Glomerular visceral epithelial cell (primary cell): Measurements from ENCODE around the gene STK11IP.

Experiments used
- DNase-seq: peaks from one replicate; pipeline ENCODE4 v3.0.0-alpha.2; 2016; ENCODE audit errors: extremely low spot score

STK11IP gene

DNA sequence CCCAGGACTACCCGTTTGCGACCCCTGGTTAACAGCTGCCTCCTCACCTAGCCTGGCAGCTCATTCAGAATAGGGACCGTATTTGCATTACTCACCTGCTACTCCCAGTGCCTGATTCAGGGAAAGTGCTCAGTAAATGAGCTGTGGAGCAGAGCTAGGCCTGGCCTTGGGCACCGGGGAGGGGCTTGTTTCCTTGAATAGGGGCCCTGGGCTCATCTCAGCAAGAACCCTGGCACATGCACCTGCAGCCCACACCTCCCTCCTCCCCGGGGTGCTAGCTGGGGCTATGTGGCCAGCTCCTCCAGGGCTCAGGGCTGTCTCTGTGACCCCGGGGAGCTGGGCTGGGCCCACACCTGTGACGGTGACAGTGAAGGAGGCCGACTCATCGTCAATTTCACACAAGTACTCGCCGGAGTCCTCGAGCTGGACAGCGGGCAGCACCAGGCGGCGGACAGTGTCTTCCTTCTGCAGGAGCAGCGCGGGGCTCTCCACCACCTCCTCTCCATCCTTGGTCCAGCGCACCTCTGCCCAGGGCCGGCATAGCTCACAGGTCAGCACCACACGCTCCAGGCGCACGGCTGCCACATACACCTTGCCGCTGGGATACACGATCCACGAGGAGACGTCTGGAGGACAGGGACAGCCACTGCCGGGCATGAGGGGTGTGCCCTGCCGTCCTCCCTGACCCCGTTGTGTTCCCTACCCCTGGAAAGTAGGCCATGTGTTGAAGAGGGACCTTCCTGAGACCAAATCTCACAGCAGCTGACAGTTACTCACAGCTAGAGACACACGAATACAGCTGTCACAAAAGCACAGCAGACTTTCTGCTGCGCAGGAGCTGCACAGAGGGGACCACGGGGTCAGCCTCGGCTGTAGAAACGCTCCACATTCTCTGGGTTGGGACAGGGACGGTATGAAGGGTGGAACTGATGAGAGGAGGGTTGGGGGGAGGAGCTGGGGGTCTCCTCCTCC is 35.3 kb upstream of the STK11IP start:
- DNase-seq: no peak

DNA sequence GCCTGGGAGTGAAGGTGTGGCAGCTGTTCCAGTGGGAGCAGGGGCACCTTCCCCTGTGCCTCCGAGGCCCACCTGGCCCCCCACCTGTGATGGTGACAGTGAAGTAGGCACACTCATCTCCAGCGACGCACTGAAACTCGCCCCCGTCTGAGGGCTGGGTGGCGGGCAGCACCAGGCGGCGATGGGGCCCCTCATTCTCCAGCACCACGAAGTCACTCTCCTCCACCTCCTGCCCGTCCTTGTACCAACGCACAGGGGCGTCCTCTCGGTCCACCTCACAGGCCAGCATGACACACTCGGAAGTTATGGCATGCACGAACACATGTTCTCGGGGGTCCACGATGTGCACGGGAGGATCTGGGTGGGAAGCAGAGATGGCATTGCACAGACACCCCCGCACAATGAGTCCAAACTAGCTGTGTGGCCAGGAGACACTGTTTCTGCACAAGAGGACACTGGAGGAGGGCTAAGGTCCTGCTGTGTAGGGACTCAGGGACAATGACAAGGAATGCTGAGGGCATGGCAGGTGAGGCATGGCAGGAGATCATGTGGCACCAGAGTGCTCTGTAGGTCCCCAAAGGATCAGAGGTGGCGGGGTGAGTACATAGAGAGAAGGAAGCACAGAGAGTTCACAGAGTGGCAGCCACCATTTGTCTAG is 34.3 kb upstream of the STK11IP start:
- no peak for DNase-seq

DNA sequence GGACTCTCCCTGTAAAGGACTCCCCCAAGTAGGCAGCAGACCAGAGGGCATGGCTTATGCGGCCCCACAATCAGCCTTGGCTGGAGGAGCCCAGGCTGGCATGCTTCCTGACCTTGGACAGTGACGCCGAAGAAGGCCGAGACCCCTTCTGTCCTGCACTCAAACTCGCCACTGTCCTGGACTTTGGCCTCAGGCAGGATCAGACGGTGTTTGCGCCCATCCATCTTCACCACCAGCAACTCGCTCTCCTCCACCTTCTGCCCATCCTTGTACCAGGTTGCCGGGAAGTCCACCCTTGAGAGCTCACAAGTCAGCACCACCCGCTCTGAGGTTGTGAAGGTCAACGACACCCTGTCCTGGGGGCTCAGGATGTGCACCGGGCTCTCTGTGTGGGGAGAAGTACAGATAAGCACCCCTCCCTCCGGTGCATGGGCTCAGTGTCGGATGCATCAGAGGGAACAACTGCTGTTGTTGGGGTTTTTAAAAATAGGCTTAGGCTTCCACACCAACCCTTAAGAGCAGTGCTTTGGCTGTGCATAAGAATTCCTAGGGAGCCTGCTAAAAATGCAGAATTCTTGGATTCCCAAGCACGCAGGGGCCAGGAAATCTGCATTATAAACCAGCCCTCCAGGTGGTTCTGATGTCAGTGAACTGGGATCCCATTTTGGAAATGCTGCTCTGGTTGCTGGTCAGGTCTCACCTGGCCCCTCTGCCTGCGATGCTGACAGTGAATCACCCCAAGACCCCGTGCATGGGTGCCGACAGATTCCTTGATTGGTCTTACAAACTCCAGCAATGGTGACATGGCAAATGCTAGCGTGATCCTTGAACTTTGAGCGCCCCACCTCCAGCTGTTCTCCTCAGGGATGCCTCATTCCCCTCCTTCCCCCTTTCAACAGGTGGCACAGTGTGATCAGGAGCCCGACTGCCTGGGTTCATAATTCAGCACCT is 32.3 kb upstream of the STK11IP start:
- DNase-seq: no peak

GRCh38 chr2:219566640-219567039 is 31.0 kb upstream of the STK11IP start:
- no peak for DNase-seq

- no peak for DNase-seq
These were observed 30.5 kb upstream of the STK11IP start for GRCh38 chr2:219567131-219567530.

DNA sequence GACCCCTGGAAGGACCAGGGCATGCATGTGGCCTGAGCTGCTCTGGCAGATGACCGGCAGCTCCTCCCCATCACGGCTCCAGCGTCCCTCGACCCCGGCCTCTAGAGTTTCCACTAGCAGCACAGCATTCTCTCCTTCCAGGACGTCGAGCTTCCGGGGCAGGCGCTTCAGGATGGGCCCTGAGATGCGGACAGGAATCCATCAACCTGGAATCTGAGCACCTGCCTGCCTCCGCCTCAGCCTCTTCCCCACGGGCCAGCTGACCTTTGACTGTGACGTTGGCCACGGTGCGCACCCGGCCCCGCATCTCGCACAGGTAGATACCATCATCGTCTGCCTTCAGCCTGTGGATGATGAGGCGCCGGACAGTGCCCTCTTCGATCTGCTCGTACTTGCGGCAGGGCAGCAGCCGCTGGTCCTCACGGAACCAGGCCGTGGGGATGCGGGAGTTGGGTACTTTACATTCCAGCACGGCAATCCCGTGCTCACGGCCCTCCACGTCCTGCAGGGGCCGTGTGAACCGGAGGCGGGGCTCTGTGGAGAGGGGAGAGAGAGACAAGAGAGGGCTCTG is 29.8 kb upstream of the STK11IP start:
- no peak for DNase-seq

DNA sequence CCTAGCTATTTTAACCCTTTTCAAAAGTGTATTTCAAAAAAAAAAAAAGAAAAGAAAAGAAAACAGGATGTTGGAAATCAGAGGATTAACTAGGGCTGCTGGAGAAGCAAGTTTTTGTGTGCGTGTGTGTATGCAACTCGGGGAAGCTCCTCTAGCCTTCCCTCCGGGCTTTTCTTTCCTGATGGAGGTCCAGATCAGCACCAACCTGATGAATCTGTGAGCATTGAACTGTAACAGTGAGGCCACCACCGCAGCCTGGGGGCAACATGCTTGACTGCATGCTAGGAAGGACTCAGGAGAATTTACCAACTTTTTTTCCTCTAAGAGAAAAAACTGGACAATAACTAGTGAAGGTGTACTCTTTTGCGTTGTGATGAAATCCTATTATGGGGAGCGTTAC is 28.6 kb upstream of the STK11IP start:
- DNase-seq: peak; percentile 82

- DNase-seq: no peak
These were observed 28.0 kb upstream of the STK11IP start for GRCh38 chr2:219569635-219570034.

DNA sequence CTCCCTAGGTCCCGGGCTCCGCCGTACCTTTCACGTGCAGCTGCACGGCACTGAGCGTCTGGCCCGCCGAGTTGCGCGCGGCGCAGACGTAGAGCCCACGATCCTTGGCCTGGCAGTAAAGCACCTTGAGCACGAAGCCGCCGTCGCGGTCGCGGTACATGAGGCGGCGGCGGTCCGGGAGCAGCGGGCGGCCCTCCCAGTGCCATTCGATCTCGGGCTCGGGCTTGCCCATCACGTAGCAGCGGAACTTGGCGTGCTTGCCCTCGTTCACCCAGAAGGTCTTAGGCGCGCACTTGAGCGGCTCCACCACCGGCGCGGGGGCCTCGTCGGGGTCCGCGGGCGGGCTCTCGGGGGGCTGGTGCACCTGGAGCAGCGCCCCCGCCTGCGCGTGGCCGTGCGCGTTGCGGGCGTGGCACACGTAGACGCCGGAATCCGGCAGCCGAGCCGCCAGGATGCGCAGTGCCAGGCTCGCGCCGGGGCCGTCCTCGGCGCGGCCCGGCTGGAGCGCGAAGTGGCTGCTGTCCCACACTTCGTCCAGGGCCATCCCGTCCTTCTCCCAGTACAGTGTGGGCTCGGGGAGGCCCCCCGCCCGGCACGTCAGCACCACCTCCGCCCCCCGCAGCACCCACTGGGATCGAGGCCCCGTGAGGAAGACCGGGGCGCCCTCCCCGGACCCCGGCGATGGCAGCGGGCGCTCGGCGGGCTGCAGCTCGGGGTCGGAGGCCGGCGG is 27.3 kb upstream of the STK11IP start:
- DNase-seq: peak; percentile 45

DNA sequence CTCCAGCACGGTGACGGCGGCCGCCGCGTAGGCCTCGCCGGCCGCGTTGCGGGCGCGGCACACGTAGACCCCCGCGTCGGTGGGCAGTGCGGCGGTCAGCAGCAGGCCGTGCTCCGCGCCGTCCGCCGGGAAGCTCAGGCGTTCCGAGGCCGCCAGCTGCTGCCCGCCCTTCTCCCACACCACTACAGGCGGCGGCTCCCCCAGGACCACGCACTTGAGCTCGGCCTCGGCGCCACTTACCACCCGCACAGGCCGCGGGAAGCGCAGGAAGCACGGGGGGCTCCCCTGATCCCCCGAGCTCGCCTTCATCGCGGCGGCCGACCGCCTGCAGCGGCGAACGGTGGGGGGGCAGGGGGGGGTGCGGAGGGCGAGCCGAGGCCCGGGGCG is 26.7 kb upstream of the STK11IP start:
- DNase-seq: peak; percentile 21

- DNase-seq: peak; percentile 83
These were observed 26.1 kb upstream of the STK11IP start, which contains the start of gene OBSL1 for GRCh38 chr2:219571311-219572236. OBSL1 (minus strand) TSS chr2:219571539; CDS start chr2:219571232, 307 bp downstream.

GRCh38 chr2:219572237-219573001 is 25.2 kb upstream of the STK11IP start, which contains the start of gene INHA:
INHA (plus strand) TSS chr2:219572310; CDS start chr2:219572375, 65 bp downstream.
- DNase-seq: no peak

- no peak for DNase-seq
These were observed 24.5 kb upstream of the STK11IP start for GRCh38 chr2:219573166-219573565.

DNA sequence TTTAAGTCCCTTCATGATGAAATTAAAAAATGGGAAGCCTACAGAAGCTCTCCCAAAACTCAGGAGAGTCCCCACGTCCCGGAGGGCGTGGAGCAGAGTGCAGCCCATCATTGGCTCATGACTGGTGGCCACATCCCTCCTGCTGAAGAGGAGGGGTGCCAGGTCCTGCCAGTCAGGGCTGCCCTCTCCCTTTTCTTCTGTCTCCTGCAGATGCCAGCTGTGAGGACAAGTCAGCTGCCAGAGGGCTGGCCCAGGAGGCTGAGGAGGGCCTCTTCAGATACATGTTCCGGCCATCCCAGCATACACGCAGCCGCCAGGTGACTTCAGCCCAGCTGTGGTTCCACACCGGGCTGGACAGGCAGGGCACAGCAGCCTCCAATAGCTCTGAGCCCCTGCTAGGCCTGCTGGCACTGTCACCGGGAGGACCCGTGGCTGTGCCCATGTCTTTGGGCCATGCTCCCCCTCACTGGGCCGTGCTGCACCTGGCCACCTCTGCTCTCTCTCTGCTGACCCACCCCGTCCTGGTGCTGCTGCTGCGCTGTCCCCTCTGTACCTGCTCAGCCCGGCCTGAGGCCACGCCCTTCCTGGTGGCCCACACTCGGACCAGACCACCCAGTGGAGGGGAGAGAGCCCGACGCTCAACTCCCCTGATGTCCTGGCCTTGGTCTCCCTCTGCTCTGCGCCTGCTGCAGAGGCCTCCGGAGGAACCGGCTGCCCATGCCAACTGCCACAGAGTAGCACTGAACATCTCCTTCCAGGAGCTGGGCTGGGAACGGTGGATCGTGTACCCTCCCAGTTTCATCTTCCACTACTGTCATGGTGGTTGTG is 23.0 kb upstream of the STK11IP start:
- DNase-seq: no peak

DNA sequence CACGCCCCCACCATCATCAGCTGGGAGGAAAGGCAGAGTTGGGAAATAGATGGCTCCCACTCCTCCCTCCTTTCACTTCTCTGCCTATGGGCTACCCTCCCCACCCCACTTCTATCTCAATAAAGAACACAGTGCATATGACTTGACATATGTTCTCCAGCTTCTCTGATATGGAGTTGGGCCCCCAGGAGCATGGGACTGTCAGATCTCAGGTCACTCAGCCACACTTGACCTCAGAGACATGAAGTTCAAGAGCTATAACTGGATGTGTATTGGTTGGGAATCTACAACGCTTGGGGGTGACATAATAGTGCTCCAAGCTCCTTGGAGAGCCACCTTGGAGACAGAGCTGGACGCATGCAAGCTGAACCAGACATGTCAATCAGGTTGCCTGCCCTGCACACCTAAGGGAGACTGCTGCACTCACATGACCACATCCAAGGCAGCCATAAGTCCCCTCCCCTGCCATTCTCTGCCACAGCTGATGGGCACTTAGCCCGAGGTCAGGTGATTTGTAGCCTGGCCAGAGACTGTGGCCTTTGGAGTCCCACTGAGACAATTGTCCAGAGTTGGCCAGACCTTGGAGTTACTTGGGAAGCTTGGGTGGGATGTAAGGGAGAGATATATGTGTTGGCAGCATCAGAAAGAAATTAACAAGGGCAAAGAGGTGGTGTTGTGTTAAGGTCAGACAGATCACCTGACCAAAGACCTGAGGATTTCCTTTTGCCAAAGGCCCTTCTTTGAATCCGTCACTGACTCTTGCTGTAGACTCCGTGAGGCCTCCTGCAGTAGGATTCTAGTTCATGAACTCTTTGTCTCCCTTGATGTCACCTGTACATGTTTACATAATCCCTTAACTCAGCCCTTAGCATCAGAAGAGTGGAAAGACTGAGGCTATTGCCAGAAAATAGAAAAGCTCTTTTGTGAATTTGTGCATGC is 21.8 kb upstream of the STK11IP start:
- DNase-seq: no peak

DNA sequence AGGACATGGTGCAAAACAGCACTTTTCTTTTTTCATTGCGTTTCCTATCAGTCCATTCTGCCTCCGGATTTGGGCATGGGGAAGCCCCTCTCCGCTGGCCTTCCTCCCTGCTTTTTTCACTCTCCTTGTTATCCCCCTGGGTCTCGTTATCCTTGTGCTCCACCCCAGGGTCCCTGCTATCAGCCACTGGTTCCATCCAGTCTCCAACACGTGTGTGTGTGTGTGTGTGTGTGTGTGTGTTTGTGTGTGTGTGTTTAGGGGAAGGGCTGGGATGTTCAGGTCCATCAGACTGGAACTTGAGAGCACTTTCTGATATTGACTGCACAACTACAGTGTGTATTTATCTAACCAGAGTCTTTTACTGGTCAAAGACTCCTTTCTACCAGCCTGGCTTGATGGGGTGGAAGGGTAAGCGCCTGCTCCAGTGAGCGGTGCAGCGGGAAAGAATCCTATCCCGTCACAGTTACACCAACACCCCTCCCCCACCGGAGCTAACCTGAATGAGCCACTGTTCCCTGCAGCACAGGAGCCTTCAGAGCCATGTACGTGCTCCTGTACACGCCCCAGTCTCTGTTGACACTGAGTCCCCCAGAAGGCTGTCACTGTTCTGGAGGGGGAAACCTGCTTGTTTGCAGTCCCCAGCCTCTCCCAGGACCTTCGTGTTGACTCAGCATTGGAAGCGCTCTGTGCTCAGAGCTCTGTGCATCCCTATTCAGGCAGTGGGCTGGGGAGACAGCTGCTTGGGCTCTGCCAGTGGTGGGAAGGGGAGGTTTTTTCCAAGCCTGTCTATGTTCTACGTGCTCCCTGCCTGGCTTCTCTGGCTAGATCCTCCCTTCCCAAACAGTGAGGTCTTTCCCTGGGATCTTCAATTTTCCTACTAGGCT is 20.9 kb upstream of the STK11IP start:
- DNase-seq: no peak
